Measurements from ENCODE around the gene FAM234A.
"Not testable (repeated sequence)": the region's sequence is repeated elsewhere in the genome, so short reads cannot be mapped to it uniquely, and the experiment has no call there.

FAM234A gene

GRCh38 chr16:230949-231348, 3.7 kb upstream of the FAM234A start:
- no peak for DNase-seq

DNA sequence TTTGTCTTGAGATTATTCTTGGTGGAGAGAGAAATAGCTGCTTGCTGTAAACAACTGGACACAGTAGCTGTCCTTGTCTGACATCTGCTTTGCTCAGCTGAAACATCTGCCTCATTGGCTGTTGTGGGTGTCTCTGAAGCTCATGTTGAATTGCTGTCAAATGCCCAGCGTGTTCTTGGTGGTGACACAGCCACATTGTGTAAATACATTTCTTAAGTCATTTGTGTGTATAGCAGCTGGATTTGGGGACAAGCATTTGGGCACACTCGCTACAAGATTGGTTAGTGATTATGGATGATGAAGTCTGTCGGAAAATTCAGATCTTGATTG, 5.3 kb downstream of the FAM234A start:
- no peak for DNase-seq

- DNase-seq = no peak
Measured at GRCh38 chr16:240559-240958, 5.9 kb downstream of the FAM234A start.

DNA sequence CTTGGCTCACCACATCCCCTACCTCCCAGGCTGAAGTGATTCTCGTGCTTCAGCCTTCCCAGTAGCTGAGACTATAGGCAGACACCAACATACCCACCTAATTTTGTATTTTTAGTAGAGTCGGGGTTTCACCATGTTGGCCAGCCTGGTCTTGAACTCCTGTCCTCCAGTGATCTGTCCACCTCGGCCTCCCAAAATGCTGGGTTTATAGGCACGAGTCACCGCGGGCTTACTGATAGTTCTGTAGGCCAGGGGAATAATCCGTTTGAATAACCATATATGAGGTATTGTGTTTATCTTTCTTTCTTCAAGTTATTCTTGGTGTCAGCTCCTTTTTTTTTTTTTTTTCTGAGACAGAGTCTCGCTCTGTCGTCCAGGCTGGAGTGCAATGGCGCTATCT, 7.7 kb downstream of the FAM234A start:
- no peak for DNase-seq

- no peak for DNase-seq
Measured at GRCh38 chr16:243348-243747, 8.7 kb downstream of the FAM234A start.

- no peak for DNase-seq
Measured at GRCh38 chr16:245105-245504, 10.5 kb downstream of the FAM234A start.

DNA sequence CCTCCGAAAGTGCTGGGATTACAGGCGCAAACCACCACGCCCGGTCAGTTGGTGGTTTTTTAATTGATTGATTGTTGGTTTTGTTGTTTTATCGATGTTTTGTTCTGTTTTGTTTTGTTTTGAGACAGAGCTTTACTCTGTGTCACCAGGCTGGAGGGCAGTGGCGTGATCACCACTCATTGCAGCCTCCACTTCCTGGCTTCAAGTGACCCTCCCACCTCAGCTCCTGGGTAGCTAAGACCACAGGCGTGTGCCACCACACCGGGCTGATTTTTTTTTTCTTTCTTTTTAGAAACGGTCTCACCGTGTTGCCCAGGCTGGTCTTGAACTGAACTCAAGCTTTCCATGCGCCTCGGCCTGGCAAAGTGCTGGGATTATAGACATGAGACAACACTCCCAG, 12.4 kb downstream of the FAM234A start:
- DNase-seq = no peak

DNA sequence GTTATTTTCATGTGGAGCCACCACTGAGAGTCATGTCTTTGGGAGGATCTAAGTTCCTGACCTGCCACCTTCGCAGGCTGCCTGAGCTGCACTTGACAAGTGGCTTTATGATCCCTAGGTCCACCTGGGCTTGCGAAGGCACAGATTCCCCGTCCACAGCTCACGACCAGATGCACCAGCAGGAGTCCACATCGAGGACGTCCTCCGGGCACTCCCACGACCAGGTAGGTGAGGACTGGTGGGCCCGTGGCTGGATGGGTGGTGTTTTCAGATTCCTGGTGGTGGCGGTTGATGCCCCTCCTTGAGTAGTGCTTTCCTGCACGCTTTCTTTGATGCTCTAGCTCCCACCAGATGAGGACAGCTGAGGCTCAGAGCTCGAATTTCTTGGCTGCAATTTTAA, 14.8 kb downstream of the FAM234A start:
- DNase-seq = no peak

GRCh38 chr16:252366-253337, 18.0 kb downstream of the FAM234A start:
- no peak for DNase-seq

DNA sequence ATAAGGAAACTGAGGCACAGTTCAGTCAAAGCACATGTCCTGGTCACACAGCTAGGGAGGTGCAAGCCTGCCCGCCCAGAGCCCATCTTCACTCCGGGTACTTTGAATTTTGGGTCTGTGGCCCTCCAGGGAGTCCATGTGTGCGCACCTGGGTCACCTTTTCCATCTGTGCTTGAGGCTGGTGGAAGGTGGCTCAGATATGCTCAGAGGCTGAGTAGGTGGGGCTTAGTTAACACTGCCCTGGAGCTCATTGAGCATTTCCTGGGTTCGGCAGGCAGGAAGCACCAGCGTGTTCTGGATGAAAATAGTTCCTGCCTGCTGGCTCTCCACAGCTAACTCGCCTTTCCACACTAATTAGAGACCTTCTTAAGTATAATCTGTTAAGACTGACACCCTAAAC, 19.2 kb downstream of the FAM234A start:
- DNase-seq = no peak

DNA sequence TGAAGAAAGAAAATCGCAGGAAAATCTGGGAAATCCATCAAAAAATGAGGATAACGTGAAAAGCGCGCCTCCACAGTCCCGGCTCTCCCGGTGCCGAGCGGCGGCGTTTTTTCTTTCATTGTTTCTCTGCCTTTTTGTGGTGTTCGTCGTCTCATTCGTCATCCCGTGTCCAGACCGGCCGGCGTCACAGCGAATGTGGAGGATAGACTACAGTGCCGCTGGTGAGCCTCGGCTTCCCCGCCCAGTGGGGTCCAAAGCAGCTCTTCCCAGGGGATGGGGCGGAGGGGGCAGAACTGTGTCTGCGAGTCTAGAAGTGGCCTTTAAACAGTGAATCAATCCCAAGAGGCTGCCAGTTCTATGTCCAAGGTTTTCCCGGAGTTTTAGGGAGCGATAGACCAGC, 19.8 kb downstream of the FAM234A start:
- DNase-seq = no peak

GRCh38 chr16:255183-255582, 20.6 kb downstream of the FAM234A start:
- no peak for DNase-seq

DNA sequence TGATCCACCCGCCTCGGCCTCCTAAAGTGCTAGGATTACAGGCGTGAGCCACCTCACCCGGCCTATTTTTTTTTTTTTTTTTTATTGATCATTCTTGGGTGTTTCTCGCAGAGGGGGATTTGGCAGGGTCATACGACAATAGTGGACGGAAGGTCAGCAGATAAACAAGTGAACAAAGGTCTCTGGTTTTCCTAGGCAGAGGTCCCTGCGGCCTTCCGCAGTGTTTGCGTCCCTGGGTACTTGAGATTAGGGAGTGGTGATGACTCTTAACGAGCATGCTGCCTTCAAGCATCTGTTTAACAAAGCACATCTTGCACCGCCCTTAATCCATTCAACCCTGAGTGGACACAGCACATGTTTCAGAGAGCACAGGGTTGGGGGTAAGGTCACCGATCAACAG, 23.5 kb downstream of the FAM234A start:
- DNase-seq = not testable (repeated sequence)

DNA sequence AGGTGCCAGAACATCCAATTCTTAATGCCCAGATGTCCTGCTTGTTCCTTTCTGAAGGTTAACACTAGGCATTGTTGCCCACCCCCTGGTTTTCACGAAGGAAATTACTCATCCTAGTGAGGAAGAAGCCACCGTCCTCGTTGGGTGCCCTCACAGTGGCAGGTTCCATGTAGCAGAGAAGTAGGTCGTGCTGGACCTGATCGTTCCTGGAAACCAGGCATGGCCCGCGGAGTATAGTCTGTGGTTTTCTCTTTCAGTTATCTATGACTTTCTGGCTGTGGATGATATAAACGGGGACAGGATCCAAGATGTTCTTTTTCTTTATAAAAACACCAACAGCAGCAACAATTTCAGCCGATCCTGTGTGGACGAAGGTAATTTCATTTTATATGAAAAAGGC, 24.6 kb downstream of the FAM234A start:
- DNase-seq = no peak

GRCh38 chr16:259814-260253, 25.2 kb downstream of the FAM234A start:
- DNase-seq = no peak

DNA sequence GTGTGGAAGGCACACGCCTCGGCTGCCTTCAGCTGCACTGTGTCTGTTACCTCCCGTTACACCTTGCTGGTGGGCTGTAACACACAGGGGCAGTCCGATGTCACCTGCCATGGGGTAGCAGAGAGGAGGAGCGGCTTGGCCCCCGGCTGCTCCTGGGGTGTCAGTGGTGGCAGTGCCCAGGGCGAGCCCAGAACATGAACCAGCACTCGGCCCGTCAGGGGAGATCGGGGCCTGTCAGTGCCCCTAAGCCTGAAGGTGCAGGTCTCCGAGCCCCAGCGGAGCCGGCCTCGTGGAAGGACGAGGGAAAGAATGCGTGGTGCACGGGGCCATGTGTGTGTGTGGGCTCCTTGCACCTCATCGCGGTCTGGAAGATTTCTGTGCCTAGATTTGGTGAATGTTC, 25.7 kb downstream of the FAM234A start:
- no peak for DNase-seq

- no peak for DNase-seq
Measured at GRCh38 chr16:261031-261691, 26.5 kb downstream of the FAM234A start.

DNA sequence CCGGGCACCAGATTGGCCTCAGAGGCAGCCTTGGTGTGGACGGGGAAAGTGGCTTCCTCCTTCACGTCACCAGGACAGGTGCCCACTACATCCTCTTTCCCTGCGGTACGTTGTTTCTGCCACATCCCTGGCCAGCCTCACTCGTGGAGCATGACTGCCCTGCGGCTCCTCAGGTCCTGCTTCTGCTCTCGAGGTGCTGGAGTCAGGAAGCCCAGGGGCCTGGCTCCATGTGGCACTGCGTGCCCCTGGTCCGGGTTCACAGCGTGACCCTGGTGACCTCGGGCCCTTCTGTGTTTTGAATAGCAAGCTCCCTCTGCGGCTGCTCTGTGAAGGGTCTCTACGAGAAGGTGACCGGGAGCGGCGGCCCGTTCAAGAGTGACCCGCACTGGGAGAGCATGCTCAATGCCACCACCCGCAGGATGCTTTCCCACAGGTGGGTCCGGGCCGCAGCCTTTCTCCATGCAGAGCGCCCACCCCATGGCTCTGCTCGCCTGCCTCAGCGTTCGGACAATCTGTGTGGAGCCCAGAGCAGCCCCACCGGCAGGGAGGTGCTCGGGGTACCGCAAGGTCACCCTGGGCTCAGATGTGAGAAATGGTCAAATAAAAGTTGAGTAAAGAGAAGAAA, 27.6 kb downstream of the FAM234A start:
- DNase-seq = no peak

DNA sequence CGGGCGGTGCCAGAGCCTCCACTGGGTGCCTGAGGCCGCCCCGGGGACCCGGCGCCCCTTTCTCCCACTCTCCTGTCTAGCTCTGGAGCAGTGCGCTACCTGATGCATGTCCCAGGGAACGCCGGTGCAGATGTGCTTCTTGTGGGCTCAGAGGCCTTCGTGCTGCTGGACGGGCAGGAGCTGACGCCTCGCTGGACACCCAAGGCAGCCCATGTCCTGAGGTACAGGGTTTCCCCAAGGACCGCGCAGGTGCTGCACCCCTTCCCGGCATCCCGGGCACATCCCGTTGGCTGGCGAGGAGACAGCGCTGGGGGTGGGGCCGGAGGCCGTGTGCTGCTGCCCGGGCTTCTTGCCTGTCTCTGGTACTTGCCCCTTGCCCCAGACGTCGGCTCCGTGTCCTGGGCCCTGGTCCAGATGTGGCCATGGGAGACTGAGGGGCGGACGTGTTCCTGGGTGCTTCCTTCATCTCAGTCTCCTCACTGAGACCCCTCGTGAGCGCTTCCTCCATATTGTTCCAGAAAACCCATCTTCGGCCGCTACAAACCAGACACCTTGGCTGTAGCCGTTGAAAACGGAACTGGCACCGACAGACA, 28.7 kb downstream of the FAM234A start:
- no peak for DNase-seq

DNA sequence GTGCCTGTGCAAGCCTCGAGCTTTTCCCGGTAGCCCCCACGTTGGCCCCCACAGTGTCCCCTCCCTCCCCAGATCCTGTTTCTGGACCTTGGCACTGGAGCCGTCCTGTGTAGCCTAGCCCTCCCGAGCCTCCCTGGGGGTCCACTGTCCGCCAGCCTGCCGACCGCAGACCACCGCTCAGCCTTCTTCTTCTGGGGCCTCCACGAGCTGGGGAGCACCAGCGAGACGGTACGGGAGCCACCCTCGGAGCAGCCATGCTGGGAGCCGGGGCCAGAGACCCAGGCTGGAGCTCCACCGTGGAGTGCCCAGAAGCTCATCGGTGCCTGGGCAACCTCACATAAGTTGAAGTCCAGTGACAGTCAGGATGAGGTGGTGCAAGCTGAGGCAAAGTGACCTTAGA, 29.3 kb downstream of the FAM234A start:
- DNase-seq = no peak

DNA sequence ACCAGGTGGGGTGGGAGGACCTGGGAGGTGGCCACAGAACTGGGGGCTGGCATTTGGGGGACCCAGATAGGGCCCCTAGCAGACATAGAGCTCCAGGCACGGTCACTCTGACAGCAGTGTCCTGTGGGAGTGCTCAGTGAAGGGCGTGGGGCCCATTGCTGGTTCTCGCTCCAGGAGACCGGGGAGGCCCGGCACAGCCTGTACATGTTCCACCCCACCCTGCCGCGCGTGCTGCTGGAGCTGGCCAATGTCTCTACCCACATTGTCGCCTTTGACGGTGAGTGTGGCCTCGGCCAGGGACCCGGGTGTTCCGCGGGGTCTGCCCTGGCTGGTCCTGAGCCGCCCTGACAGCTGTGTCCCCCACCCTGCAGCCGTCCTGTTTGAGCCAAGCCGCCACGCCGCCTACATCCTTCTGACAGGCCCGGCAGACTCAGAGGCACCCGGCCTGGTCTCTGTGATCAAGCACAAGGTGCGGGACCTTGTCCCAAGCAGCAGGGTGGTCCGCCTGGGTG, 29.9 kb downstream of the FAM234A start:
- no peak for DNase-seq

DNA sequence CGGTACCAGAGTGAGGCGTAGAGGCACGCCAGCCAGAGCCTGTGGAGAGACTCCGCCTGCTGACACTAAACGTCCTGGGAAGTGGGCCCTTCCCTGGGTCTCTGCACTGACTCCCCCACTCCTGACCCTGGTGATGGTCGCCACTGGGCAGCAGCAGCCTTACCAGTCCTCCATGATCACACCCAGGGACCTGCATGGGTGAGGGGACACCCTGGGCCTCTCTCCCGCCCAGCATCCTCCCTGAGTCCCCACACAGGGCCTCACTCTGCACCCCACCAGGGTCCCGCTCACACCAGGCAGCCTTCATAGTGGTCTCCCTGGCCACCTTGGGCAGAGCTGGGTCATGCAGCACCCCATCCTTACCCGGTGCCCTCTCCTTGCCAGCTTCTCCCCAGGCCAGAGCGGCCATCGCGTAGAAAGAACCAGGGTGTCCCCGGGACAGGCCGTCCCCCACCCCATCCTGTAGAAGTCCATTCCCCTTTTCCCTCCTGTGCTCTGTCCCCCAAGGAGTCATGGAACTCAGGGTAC, 30.4 kb downstream of the FAM234A start:
- DNase-seq = no peak

DNA sequence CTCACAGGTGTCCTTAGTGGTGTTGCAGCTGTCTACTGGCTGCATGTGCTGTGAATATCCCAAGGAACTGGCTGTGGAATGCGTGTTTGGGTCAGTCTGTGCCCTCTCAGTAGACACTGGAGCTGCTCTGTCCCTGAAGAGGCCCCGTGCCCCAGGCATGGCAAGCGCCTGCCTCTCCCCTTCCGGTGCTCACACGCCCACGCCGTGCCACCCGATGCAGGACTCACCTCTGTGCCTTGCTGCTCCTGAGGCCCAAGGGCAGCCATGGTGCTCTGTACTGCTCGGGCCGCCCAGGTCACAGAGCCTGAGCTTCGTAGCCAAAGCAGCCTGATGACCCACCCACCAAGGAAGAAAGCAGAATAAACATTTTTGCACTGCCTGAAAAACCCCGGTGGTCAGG, 31.1 kb downstream of the FAM234A start:
- DNase-seq = no peak
